A673 (cell line): ENCODE results near the gene SLC26A6. TPM values are rescaled to one million over a fixed set of nuclear protein-coding genes. Genes with fewer than 3 reads are reported as not detected.

Experiments used
- BruUV-seq: library from RNA; stranded (reverse); fragments of 400-500 nt; replicated peaks from 2 replicates; lab custom pipeline; 2021; lab: Mats Ljungman, UMichigan
- CTCF ChIA-PET: fragments of 300-600 bp; sonication (Branson Sonifier 250); formaldehyde crosslinking; loops from one replicate; lab custom pipeline; 2022; ENCODE audit warnings: antibody characterized with exemption; lab: Charles Lee
- POLR2A ChIA-PET: fragments of 300-600 bp; sonication (Branson Sonifier 250); formaldehyde crosslinking; loops from one replicate; lab custom pipeline; 2022; ENCODE audit warnings: antibody characterized with exemption; ENCODE audit not compliant: low non-redundant PET; lab: Charles Lee
- DNase-seq: peaks from one replicate; pipeline ENCODE4 v3.0.0-alpha.2; 2015; ENCODE audit warnings: low spot score
- H3K27ac ChIP-seq: fragments of 200-600 bp; sonication (generic); 2 replicates; pipeline ENCODE4 v1.5.1; 2016; ENCODE audit warnings: mixed run types, low read depth, mild to moderate bottlenecking, mixed read lengths, antibody characterized with exemption, low read length; ENCODE audit not compliant: poor library complexity, severe bottlenecking
- H3K27me3 ChIP-seq: fragments of 200-600 bp; sonication (generic); replicated peaks from 2 replicates; pipeline ENCODE4 v1.6.1; 2017; ENCODE audit warnings: mixed run types, low read depth, mild to moderate bottlenecking, mixed read lengths, antibody characterized with exemption, low read length; ENCODE audit not compliant: insufficient read depth, poor library complexity
- H3K36me3 ChIP-seq: fragments of 200-600 bp; sonication (generic); 2 replicates; pipeline ENCODE4 v1.6.1; 2016; ENCODE audit warnings: mixed run types, mild to moderate bottlenecking, mixed read lengths, antibody characterized with exemption, low read length; ENCODE audit not compliant: insufficient read depth, poor library complexity, severe bottlenecking
- H3K4me1 ChIP-seq: fragments of 200-600 bp; sonication (generic); 2 replicates; pipeline ENCODE4 v1.6.1; 2017; ENCODE audit warnings: mixed run types, mild to moderate bottlenecking, mixed read lengths, antibody characterized with exemption, low read length; ENCODE audit not compliant: insufficient read depth, poor library complexity, severe bottlenecking
- H3K4me3 ChIP-seq: fragments of 200-600 bp; sonication (generic); 2 replicates; pipeline ENCODE4 v1.5.1; 2016; ENCODE audit warnings: low read depth, mixed run types, mild to moderate bottlenecking, mixed read lengths, low read length; ENCODE audit not compliant: poor library complexity, severe bottlenecking
- H3K9me3 ChIP-seq: fragments of 200-600 bp; sonication (generic); 2 replicates; pipeline ENCODE4 v1.6.1; 2016; ENCODE audit warnings: mixed run types, low read depth, mild to moderate bottlenecking, mixed read lengths, antibody characterized with exemption, low read length; ENCODE audit not compliant: poor library complexity, severe bottlenecking
- EZH2 ChIP-seq: fragments of 200-600 bp; sonication (generic); IDR thresholded peaks from 2 replicates; pipeline ENCODE4 v1.6.1; 2017; ENCODE audit warnings: borderline replicate concordance, low read depth, mild to moderate bottlenecking, mixed read lengths, antibody characterized with exemption, low read length; ENCODE audit not compliant: poor library complexity, severe bottlenecking
- intact Hi-C: fragments of 100-400 bp; cut with micrococcal nuclease; formaldehyde crosslinking; loops from one replicate; pipeline ENCODE4 v1.10.0; 2022; ENCODE audit not compliant: unreplicated experiment
- total RNA-seq: library from RNA; stranded (reverse); gene quantifications from 2 replicates; pipeline ENCODE4 v1.2.3, GENCODE V29; 2021
- TF ChIP-seq, protein P1 (sequence below): fragments of 300-800, 200-600 bp; sonication (generic); conservative IDR thresholded peaks from 2 replicates; pipeline ENCODE4 v1.5.1; 2017; ENCODE audit warnings: low read depth, mild to moderate bottlenecking, antibody characterized with exemption, low read length, moderate library complexity, mixed read lengths

SLC26A6 gene
- total RNA-seq, 1 experiment from 2014 or later: 12.6 TPM

- Histone ChIP-seq H3K9me3 (no peaks in the 10 kb centered on the region), H3K4me3 (no peak overlapping the region), H3K27me3 (no peaks in the 10 kb centered on the region), H3K36me3 (no peaks in the 10 kb centered on the region), H3K27ac (no peak overlapping the region), H3K4me1 (peaks cover 12% of the 10 kb centered on the region)
- BruUV-seq: no TSS peak
- TF ChIP-seq EZH2: no peak
- TF ChIP-seq, protein P1, sequence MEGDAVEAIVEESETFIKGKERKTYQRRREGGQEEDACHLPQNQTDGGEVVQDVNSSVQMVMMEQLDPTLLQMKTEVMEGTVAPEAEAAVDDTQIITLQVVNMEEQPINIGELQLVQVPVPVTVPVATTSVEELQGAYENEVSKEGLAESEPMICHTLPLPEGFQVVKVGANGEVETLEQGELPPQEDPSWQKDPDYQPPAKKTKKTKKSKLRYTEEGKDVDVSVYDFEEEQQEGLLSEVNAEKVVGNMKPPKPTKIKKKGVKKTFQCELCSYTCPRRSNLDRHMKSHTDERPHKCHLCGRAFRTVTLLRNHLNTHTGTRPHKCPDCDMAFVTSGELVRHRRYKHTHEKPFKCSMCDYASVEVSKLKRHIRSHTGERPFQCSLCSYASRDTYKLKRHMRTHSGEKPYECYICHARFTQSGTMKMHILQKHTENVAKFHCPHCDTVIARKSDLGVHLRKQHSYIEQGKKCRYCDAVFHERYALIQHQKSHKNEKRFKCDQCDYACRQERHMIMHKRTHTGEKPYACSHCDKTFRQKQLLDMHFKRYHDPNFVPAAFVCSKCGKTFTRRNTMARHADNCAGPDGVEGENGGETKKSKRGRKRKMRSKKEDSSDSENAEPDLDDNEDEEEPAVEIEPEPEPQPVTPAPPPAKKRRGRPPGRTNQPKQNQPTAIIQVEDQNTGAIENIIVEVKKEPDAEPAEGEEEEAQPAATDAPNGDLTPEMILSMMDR: no peak
- ChIA-PET CTCF (no interaction called here), POLR2A (no interaction called here)
- no peak for DNase-seq
- intact Hi-C loops: no loop called here
Measured at GRCh38 chr3:48591886-48592518, 43.3 kb downstream of the SLC26A6 start.

- no peaks in the 10 kb centered on the region for H3K27me3 ChIP-seq
- no peaks in the 10 kb centered on the region for H3K36me3 ChIP-seq
- POLR2A ChIA-PET: no interaction called here
- intact Hi-C loops: no loop called here
- TF ChIP-seq, protein P1: no peak
- TF ChIP-seq EZH2: no peak
- no peak overlapping the region for H3K4me3 ChIP-seq
- no peak overlapping the region for H3K27ac ChIP-seq
- CTCF ChIA-PET: no interaction called here
- H3K4me1 ChIP-seq: peaks cover 12% of the 10 kb centered on the region
- no peak for DNase-seq
- H3K9me3 ChIP-seq: no peaks in the 10 kb centered on the region
- no TSS peak for BruUV-seq
Measured at GRCh38 chr3:48591436-48591835, 43.8 kb downstream of the SLC26A6 start.

GRCh38 chr3:48588230-48588629 is 47.0 kb downstream of the SLC26A6 start:
- no peak for TF ChIP-seq EZH2
- TF ChIP-seq, protein P1: no peak
- Histone ChIP-seq H3K9me3 (no peaks in the 10 kb centered on the region), H3K4me1 (no peaks in the 10 kb centered on the region), H3K4me3 (no peak overlapping the region), H3K27ac (no peak overlapping the region), H3K36me3 (no peaks in the 10 kb centered on the region), H3K27me3 (no peaks in the 10 kb centered on the region)
- DNase-seq: no peak
- POLR2A ChIA-PET: no interaction called here
- CTCF ChIA-PET: no interaction called here
- intact Hi-C loops: no loop called here
- no TSS peak for BruUV-seq
